Mucosa of rectum (tissue), 2 donors: ENCODE data around the gene RSU1.

Experiments
- H3K27ac ChIP-seq, 2 donors: one replicate each; pipeline ENCODE4 v1.7.0; 2013; ENCODE audit warnings: inconsistent platforms in 2 of 2, low read depth in 2 of 2, low read length in 2 of 2
- H3K27me3 ChIP-seq, 2 donors: one replicate each; pipeline ENCODE4 v1.7.0; 2013; ENCODE audit warnings: low read length in 2 of 2; ENCODE audit not compliant: control insufficient read depth in 2 of 2, insufficient read depth in 2 of 2
- H3K36me3 ChIP-seq, 2 donors: one replicate each; pipeline ENCODE4 v1.7.0; 2013; ENCODE audit warnings: low read length in 2 of 2; ENCODE audit not compliant: control insufficient read depth in 2 of 2, insufficient read depth in 2 of 2
- H3K4me1 ChIP-seq, 2 donors: one replicate each; pipeline ENCODE4 v1.7.0; 2013; ENCODE audit warnings: low read length in 2 of 2, mild to moderate bottlenecking in 1 of 2; ENCODE audit not compliant: control insufficient read depth in 2 of 2, insufficient read depth in 2 of 2
- H3K4me3 ChIP-seq, 2 donors: one replicate each; pipeline ENCODE4 v1.7.0; 2013; ENCODE audit warnings: low read length in 2 of 2
- H3K9ac ChIP-seq, 2 donors: one replicate each; pipeline ENCODE4 v1.7.0; 2013; ENCODE audit warnings: low read length in 2 of 2, low read depth in 1 of 2, mild to moderate bottlenecking in 1 of 2
- H3K9me3 ChIP-seq, 2 donors: one replicate each; pipeline ENCODE4 v1.7.0; 2013; ENCODE audit warnings: low read length in 2 of 2; ENCODE audit not compliant: control insufficient read depth in 2 of 2
- donor health status: healthy.
- donor health status: Normal muscosa, but diverticular disease.

The RSU1 gene

DNA sequence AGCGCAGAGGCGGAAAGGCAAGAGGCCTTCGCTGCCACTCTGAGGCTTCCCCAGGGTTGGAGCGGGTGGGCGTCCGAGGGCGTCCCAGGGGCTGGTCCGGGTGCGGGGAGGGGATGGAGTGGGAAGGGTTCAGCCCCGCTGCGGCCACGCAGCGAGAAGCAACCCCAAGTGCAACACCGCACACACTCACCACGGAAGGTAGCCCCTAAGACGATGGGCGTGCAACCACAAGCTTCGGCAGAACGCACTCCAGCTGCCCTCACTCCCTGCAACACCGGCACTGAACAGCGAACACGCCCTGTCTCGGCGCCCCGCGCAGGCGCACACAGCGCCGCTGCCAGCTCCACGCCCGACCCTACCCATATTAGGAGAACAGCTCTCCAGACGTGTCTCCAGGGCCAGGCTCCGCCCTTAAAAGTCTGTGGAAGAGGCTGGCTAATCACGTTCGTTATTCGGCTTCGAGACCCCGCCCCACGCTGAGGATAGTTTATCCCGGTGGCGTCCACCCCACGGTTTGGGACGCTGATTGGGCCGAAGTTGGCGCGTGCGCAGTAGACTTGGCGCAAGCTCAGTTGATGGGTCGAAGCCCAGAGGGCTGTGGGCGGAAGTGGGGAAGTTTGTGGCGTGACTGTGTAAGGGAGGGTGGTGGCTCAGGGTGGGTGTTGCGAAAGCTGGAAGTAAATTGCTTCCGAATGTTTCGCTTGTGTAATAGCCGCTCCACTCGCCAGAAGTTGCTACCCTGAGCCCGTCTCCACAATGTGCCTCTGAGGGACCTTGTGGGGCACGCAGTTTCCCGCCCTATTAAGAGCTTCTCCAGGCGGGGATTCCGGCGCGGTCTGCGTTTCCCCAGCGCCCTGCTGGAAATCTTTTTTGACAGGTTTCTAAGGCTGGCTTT, at the start of gene RSU1:
RSU1 (minus strand) TSS at position 300 of the 895 bp plus-strand sequence. CDS start 343 bp downstream, outside the sequence.
- Histone ChIP-seq H3K4me1 (peaks cover 2 to 6% of the 10 kb centered on the region in 2 donors), H3K9ac (peak within 1 kb of the TSS; percentile 87), H3K36me3 (no peaks in the 10 kb centered on the region), H3K27ac (peak within 1 kb of the TSS; percentile 89), H3K9me3 (peaks cover 0 to 4% of the 10 kb centered on the region in 2 donors), H3K27me3 (no peaks in the 10 kb centered on the region), H3K4me3 (peak within 1 kb of the TSS; percentile 92 to 100)

DNA sequence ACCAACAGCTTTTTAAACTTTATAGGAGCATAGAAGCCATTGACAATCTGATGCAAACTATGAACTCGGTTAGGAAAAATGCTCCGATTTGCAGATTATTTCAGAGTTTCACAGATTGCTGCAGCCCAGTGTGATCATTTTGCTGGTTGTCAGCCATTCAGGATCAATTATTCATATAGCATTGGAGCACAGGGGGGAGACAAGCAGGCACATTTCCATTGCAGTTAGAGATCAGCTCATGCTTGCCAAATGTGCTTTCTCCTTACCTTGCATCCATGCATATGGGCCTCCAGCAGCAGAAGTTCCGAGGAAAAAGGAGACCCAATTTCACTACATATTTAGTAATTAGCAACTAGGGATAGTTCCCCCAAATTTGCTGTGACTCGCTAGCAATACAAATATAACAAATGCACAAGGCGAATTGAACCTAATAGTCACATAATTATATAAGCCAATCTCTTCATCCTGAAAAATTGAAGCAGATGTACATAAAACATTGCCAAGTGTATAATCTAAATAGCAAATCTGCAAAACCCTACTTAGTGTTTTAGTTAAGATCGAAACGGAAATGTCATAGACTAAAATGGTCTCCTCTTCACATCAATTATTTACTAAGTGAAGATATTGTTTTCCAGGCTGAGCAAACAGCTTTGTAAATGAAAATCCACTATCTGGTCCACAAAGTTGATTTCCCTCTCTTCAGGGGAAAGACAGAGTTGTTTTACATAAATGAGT, 49.5 kb upstream of the RSU1 start:
- Histone ChIP-seq H3K9me3 (no peaks in the 10 kb centered on the region), H3K36me3 (no peaks in the 10 kb centered on the region), H3K9ac (no peak overlapping the region), H3K27me3 (no peaks in the 10 kb centered on the region), H3K4me3 (no peak overlapping the region), H3K4me1 (no peaks in the 10 kb centered on the region), H3K27ac (no peak overlapping the region)

DNA sequence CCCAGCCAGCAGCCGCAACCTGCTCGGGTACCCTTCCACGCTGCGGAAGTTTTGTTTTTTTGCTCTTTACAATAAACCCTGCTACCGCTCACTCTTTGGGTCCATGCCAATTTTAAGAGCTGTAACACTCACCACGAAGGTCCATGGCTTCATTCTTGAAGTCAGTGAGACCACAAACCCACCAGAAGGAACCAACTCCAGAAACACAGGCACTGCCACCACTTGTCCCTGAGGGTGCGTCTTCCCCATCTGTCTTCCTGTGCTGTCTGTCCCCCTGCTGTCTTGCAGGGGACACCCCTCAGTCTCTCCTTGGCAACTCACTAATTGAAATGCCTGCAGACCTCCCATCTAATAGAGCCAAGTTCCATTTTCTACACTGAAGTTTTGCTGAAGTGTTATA, 48.5 kb upstream of the RSU1 start:
- H3K4me3 ChIP-seq, result no peak overlapping the region
- H3K36me3 ChIP-seq, result no peaks in the 10 kb centered on the region
- no peaks in the 10 kb centered on the region for H3K9me3 ChIP-seq
- H3K27ac ChIP-seq, result no peak overlapping the region
- no peaks in the 10 kb centered on the region for H3K4me1 ChIP-seq
- H3K27me3 ChIP-seq, result no peaks in the 10 kb centered on the region
- no peak overlapping the region for H3K9ac ChIP-seq

DNA sequence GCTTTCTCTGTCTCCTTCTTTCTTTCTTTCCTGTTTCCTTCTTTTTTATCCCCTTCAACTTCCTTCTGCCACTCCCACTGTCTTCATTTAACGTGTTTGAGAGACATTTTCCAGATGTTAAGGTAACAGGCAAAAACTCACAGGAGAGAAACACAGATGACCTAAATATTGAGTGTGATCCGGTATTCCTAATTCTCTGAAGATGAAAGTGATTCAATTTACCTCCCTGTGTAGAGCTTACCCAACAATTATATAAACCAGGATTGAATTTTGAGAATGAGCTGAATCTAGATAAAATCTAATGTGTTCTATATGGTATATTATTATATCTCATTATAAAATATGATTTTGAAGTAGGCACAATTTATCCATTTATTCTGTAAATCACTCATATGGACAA, 46.5 kb upstream of the RSU1 start:
- Histone ChIP-seq H3K4me3 (no peak overlapping the region), H3K36me3 (no peaks in the 10 kb centered on the region), H3K27me3 (no peaks in the 10 kb centered on the region), H3K4me1 (no peaks in the 10 kb centered on the region), H3K9me3 (no peaks in the 10 kb centered on the region), H3K27ac (no peak overlapping the region), H3K9ac (no peak overlapping the region)

DNA sequence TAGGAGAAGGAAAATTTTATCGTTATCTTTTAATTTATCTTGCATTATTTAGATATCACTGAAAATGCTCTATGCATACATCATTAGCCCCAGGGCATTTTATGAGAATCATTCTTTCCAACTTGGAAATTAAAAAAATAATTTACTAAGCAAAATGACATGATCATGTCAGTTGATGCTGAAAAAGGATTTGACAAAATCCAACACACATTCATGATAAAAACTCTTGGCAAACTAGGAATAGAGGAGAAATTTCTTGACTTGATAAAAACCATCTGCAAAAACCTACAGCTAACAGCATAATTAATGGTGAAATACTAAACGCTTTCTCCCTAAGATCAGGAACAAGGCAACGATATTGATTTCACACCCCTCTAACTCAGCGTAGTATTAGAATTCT, 40.2 kb upstream of the RSU1 start:
- Histone ChIP-seq H3K4me3 (no peak overlapping the region), H3K36me3 (no peaks in the 10 kb centered on the region), H3K27me3 (no peaks in the 10 kb centered on the region), H3K9ac (no peak overlapping the region), H3K4me1 (no peaks in the 10 kb centered on the region), H3K27ac (no peak overlapping the region), H3K9me3 (no peaks in the 10 kb centered on the region)

DNA sequence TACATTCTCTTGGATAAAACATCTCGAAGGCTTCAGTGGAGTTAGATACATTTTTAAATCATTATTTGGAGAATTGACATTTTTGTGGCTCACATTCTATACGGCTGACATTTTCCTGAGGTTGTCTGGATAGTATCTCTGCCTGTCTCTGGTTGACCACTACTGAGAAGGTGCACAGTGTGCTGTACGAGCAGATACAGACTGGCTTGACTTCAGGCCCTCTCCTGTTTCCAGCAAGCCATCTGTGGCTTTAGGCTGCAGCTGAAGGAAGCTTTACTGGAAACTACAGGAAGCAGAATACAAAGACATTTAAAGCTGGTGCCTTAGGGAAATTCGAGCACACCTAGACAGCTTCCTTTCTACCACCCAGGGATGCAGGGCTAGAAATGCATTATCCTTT, 39.3 kb upstream of the RSU1 start:
- Histone ChIP-seq H3K9me3 (no peaks in the 10 kb centered on the region), H3K9ac (no peak overlapping the region), H3K36me3 (no peaks in the 10 kb centered on the region), H3K4me1 (no peaks in the 10 kb centered on the region), H3K4me3 (no peak overlapping the region), H3K27ac (no peak overlapping the region), H3K27me3 (no peaks in the 10 kb centered on the region)

DNA sequence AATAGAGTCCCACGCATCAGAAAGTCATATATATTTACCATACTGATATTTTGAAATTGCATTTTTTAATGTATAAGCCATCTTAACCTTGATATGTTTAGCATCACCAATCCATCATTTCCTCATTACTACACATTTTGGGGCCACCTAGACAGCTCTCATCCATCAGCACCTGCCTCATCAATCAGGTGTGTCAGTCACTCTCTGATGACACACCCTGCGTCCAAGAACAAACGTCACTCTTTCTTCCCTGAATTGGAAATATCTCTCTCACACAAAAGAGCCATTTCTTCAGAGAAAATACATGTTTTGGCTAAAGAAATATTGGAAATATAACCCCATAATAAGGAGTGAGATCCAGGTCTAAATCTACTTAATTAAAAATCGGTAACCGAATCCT, 38.9 kb upstream of the RSU1 start:
- Histone ChIP-seq H3K36me3 (no peaks in the 10 kb centered on the region), H3K4me1 (no peaks in the 10 kb centered on the region), H3K9me3 (no peaks in the 10 kb centered on the region), H3K27ac (no peak overlapping the region), H3K27me3 (no peaks in the 10 kb centered on the region), H3K4me3 (no peak overlapping the region), H3K9ac (no peak overlapping the region)

DNA sequence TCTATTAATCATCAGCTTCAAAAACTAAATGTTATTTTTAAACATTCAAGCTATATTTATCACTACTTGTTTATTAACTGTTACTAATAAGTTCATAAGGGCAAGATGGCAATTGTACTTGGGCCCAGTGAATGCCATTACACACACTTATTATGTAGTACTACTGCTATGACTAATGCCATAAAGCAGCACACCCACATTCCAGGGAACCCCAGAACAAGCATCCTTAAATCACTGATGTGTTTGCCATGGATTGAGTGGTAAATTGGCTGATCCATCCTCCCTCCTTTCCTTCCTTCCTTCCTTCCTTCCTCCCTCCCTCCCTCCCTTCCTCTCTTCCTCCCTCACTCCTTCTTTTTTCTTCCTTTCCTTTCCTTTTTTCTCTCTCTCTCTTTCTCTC, 37.4 kb upstream of the RSU1 start:
- Histone ChIP-seq H3K9me3 (no peaks in the 10 kb centered on the region), H3K27ac (no peak overlapping the region), H3K4me1 (no peaks in the 10 kb centered on the region), H3K27me3 (no peaks in the 10 kb centered on the region), H3K36me3 (no peaks in the 10 kb centered on the region), H3K4me3 (no peak overlapping the region), H3K9ac (no peak overlapping the region)

DNA sequence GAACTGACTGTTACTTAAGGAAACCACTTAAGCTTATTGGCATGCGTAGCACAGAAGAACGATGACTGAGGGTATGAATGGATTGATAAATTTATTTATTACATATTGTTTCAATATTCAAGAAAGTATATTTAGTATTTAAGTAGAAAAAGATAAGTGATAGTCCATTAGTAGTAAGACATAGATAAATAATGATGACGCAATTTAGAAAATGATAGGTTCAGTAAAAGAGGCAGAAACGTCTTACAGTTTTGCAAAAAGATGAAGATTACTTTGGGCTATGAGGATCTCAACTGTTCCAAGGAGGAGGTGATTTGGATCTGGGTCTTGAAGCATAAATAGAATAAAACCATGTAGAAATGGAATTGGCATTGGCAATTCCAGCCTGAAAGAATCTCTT, 36.6 kb upstream of the RSU1 start:
- Histone ChIP-seq H3K27me3 (no peaks in the 10 kb centered on the region), H3K27ac (no peak overlapping the region), H3K36me3 (no peaks in the 10 kb centered on the region), H3K4me3 (no peak overlapping the region), H3K4me1 (no peaks in the 10 kb centered on the region), H3K9ac (no peak overlapping the region), H3K9me3 (no peaks in the 10 kb centered on the region)

DNA sequence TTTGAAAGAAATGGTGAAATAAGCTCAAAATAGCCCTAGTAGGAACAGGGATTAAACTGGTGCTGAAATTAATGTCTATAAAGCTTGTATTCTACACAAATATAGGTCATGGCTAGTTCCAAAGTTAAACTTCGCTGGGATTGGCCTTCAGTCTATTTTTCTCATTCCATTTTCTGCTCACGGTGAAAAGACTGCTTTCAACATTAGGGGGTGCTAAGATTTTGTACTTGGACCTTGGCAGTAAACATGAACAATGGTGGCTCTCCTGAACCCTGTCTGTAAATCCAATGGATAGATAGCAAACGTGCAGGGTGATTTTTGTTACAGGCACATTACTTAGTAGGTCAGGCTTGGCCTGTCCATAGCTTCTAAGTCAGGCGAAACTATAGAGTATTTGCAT, 36.0 kb upstream of the RSU1 start:
- no peak overlapping the region for H3K27ac ChIP-seq
- H3K9me3 ChIP-seq, result no peaks in the 10 kb centered on the region
- no peaks in the 10 kb centered on the region for H3K4me1 ChIP-seq
- no peak overlapping the region for H3K4me3 ChIP-seq
- no peaks in the 10 kb centered on the region for H3K27me3 ChIP-seq
- H3K36me3 ChIP-seq, result no peaks in the 10 kb centered on the region
- no peak overlapping the region for H3K9ac ChIP-seq
